ENCODE results near the gene CACNA1C. TPM values are rescaled to one million over a fixed set of nuclear protein-coding genes. Genes with fewer than 3 reads are reported as not detected.

Gene CACNA1C
- total RNA-seq, 2 experiments from 2014 or later, result 0.69 to 1.4 TPM

- CTCF ChIA-PET (ENCODE audit: unreplicated experiment), result no interaction called here
- no peak overlapping the region for H3K4me2 ChIP-seq (ENCODE audit: low read length)
- no peak overlapping the region for H2AFZ ChIP-seq (ENCODE audit: low read length)
- BruUV-seq (replicated peaks), result no TSS peak
- H3K27ac ChIP-seq (ENCODE audit: low read depth, low read length, poor library complexity, severe bottlenecking), result no peak overlapping the region
- no peak for DNase-seq (ENCODE audit: low spot score)
- no peaks in the 10 kb centered on the region for H3K9me2 ChIP-seq (ENCODE audit: insufficient read depth, low read length)
- no peaks in the 10 kb centered on the region for H3K9me3 ChIP-seq (ENCODE audit: low read length)
- H3K4me3 ChIP-seq (ENCODE audit: low read depth, low read length, poor library complexity, severe bottlenecking), result no peak overlapping the region
- H3K36me3 ChIP-seq (ENCODE audit: insufficient read depth, low read length), result no peaks in the 10 kb centered on the region
- H3K79me2 ChIP-seq (ENCODE audit: insufficient read depth, low read depth, low read length), result no peaks in the 10 kb centered on the region
- intact Hi-C loops (cut with micrococcal nuclease; ENCODE audit: unreplicated experiment), result no loop called here
- POLR2A ChIA-PET, result no interaction called here
- TF ChIP-seq EZH2phosphoT487 (IDR thresholded peaks at IDR 0.05; ENCODE audit: borderline replicate concordance, low read depth, low read length) (no peak), CTCF (conservative IDR thresholded peaks at IDR 0.05; ENCODE audit: low read length) (no peak)
- H3K4me1 ChIP-seq (ENCODE audit: insufficient read depth, low read length, poor library complexity, severe bottlenecking), result peaks cover 7% of the 10 kb centered on the region
- H4K20me1 ChIP-seq (ENCODE audit: insufficient read depth, low read length), result no peaks in the 10 kb centered on the region
These were observed 307.2 kb downstream of the CACNA1C start for GRCh38 chr12:2359725-2360629.

- Histone ChIP-seq H3K4me3 (ENCODE audit: low read depth, low read length, poor library complexity, severe bottlenecking) (no peak overlapping the region), H3K4me2 (ENCODE audit: low read length) (no peak overlapping the region), H4K20me1 (ENCODE audit: insufficient read depth, low read length) (no peaks in the 10 kb centered on the region), H3K27ac (ENCODE audit: low read depth, low read length, poor library complexity, severe bottlenecking) (no peak overlapping the region), H3K4me1 (ENCODE audit: insufficient read depth, low read length, poor library complexity, severe bottlenecking) (peaks cover under 1% of the 10 kb centered on the region), H3K9me2 (ENCODE audit: insufficient read depth, low read length) (no peaks in the 10 kb centered on the region), H3K9me3 (ENCODE audit: low read length) (no peaks in the 10 kb centered on the region), H2AFZ (ENCODE audit: low read length) (no peak overlapping the region), H3K79me2 (ENCODE audit: insufficient read depth, low read depth, low read length) (no peaks in the 10 kb centered on the region), H3K36me3 (ENCODE audit: insufficient read depth, low read length) (no peaks in the 10 kb centered on the region)
- BruUV-seq (replicated peaks), result no TSS peak
- intact Hi-C loops (cut with micrococcal nuclease; ENCODE audit: unreplicated experiment), result no loop called here
- CTCF ChIA-PET (ENCODE audit: unreplicated experiment), result no interaction called here
- TF ChIP-seq EZH2phosphoT487 (IDR thresholded peaks at IDR 0.05; ENCODE audit: borderline replicate concordance, low read depth, low read length), result no peak
- TF ChIP-seq CTCF (conservative IDR thresholded peaks at IDR 0.05; ENCODE audit: low read length), result peak; percentile 63
- POLR2A ChIA-PET, result interaction anchor here (0.6 to 0.7 kb wide), 3 partner anchors 179 to 615 kb away, joined by 3 to 10 read pairs (median 5); no protein-coding TSS in a partner anchor
- DNase-seq (ENCODE audit: low spot score), result no peak
These were observed 307.9 kb downstream of the CACNA1C start for GRCh38 chr12:2360630-2361170.
